ENCODE measurements around the gene TEC.
"Not testable (repeated sequence)": the region's sequence is repeated elsewhere in the genome, so short reads cannot be mapped to it uniquely, and the experiment has no call there.

- not testable (repeated sequence) for TF ChIP-seq CTCF (IDR thresholded peaks at IDR 0.05); POLR2AphosphoS5 (IDR thresholded peaks at IDR 0.05; ENCODE audit: low read depth, low read length); SIN3A (IDR thresholded peaks at IDR 0.05; ENCODE audit: borderline replicate concordance, insufficient read depth, low read depth, low read length); REST (IDR thresholded peaks at IDR 0.05; ENCODE audit: insufficient read depth in 1 of 2, low read depth in 2 of 2, low read length in 1 of 2); TCF7L2 (IDR thresholded peaks at IDR 0.05; ENCODE audit: low read depth, low read length)
Observed at GRCh38 chr4:48314746-48315145, 45.1 kb upstream of the TEC start.

All from Panc1 (cell line).